GM19397 (cell line): Measurements from ENCODE around the gene ETFBKMT.
"Not testable (repeated sequence)": the region's sequence is repeated elsewhere in the genome, so short reads cannot be mapped to it uniquely, and the experiment has no call there.

Experiments used
- ATAC-seq: cut with Tn5 transposase; IDR thresholded peaks from one replicate; pipeline ENCODE4 v1.9.1; 2021; ENCODE audit warnings: mild to moderate bottlenecking, moderate library complexity; ENCODE audit not compliant: unreplicated experiment

Gene ETFBKMT

GRCh38 chr12:31716998-31717397, 57.5 kb downstream of the ETFBKMT start:
- ATAC-seq, result not testable (repeated sequence)

GRCh38 chr12:31718542-31719198, 59.2 kb downstream of the ETFBKMT start:
- not testable (repeated sequence) for ATAC-seq

- no peak for ATAC-seq
Measured at GRCh38 chr12:31722580-31722979, 63.1 kb downstream of the ETFBKMT start.
